RPMI8226 (cell line): ENCODE data around the gene VARS2.
"Not testable (repeated sequence)": the region's sequence is repeated elsewhere in the genome, so short reads cannot be mapped to it uniquely, and the experiment has no call there.

ENCODE experiments used
- DNase-seq: peaks from one replicate; pipeline ENCODE4 v3.0.0-alpha.2; 2015

The VARS2 gene

GRCh38 chr6:30900863-30901417 lies 13.1 kb upstream of the VARS2 start:
- DNase-seq: no peak

- no peak for DNase-seq
These were observed 12.6 kb upstream of the VARS2 start for GRCh38 chr6:30901436-30901835.

- not testable (repeated sequence) for DNase-seq
These were observed 11.8 kb upstream of the VARS2 start for GRCh38 chr6:30902196-30902595.

- no peak for DNase-seq
These were observed 11.3 kb upstream of the VARS2 start for GRCh38 chr6:30902709-30903108.

- DNase-seq: no peak
These were observed 10.8 kb upstream of the VARS2 start for GRCh38 chr6:30903236-30903635.

- DNase-seq: not testable (repeated sequence)
These were observed 6.7 kb upstream of the VARS2 start for GRCh38 chr6:30907290-30907757.

GRCh38 chr6:30907758-30908591 lies 6.1 kb upstream of the VARS2 start, which contains the start of gene GTF2H4:
Gene GTF2H4, plus strand, starts transcription at chr6:30908207.
- peak; percentile 99 for DNase-seq

GRCh38 chr6:30908700-30909099 lies 5.3 kb upstream of the VARS2 start:
- no peak for DNase-seq

GRCh38 chr6:30910473-30910872 lies 3.6 kb upstream of the VARS2 start:
- not testable (repeated sequence) for DNase-seq

GRCh38 chr6:30912746-30913520 lies 1.1 kb upstream of the VARS2 start:
- no peak for DNase-seq

- DNase-seq: no peak
These were observed 340 bp upstream of the VARS2 start for GRCh38 chr6:30913721-30914075.

GRCh38 chr6:30914854-30915590 lies 984 bp downstream of the VARS2 start:
- peak; percentile 13 for DNase-seq

GRCh38 chr6:30915591-30915946 lies 1.5 kb downstream of the VARS2 start:
- peak; percentile 66 for DNase-seq

- no peak for DNase-seq
These were observed 3.0 kb downstream of the VARS2 start for GRCh38 chr6:30917041-30917440.

GRCh38 chr6:30917487-30917886 lies 3.4 kb downstream of the VARS2 start:
- DNase-seq: no peak

- DNase-seq: no peak
These were observed 4.6 kb downstream of the VARS2 start for GRCh38 chr6:30918670-30919069.

- no peak for DNase-seq
These were observed 8.4 kb downstream of the VARS2 start for GRCh38 chr6:30922447-30922852.

- not testable (repeated sequence) for DNase-seq
These were observed 10.1 kb downstream of the VARS2 start for GRCh38 chr6:30924040-30924627.

GRCh38 chr6:30926644-30927043 lies 12.6 kb downstream of the VARS2 start:
- no peak for DNase-seq

GRCh38 chr6:30927080-30927479 lies 13.0 kb downstream of the VARS2 start:
- not testable (repeated sequence) for DNase-seq

- no peak for DNase-seq
These were observed 14.6 kb downstream of the VARS2 start for GRCh38 chr6:30928677-30929076.

- no peak for DNase-seq
These were observed 16.5 kb downstream of the VARS2 start for GRCh38 chr6:30930506-30930905.

GRCh38 chr6:30931272-30931671 lies 17.2 kb downstream of the VARS2 start:
- no peak for DNase-seq
